HG03159 (cell line): ENCODE results near the gene BBLN.

Source experiments
- ATAC-seq: cut with Tn5 transposase; IDR thresholded peaks from one replicate; pipeline ENCODE4 v1.9.1; 2021; ENCODE audit warnings: mild to moderate bottlenecking, moderate library complexity; ENCODE audit not compliant: unreplicated experiment

The BBLN gene

GRCh38 chr9:128211186-128211980 is 51.3 kb downstream of the BBLN start:
- ATAC-seq = no peak

DNA sequence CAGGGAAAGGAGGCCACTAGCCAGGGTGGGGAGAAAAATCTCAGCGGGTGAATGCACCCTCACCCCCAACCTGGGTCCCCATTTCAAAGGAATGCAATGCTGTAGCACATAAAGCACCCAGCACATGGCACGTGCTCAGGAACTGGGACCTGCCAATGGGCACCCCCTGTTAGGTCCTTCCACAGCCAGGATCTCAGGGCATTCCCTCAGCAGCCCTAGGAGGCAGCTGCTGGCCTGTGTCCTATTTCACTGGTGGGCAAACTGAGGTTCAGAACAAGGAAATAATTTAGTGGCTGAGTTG is 51.9 kb downstream of the BBLN start:
- no peak for ATAC-seq
